Kidney (tissue), 11 donors: ENCODE results near the gene CELA3A. TPM values are rescaled to one million over a fixed set of nuclear protein-coding genes. Genes with fewer than 3 reads are reported as not detected.
"Not testable (repeated sequence)": the region's sequence is repeated elsewhere in the genome, so short reads cannot be mapped to it uniquely, and the experiment has no call there.

Source experiments
- DNase-seq, 5 donors: peaks; one replicate each; pipeline ENCODE4 v3.0.0-alpha.2; 2013 to 2020
- FAIRE-seq: peaks from 2 replicates; lab custom pipeline; 2012; peaks lifted over from hg19 to GRCh38; lab: Jason Lieb, UNC
- H3K27ac ChIP-seq, 2 donors: one replicate each; pipeline ENCODE4 v1.7.0; 2013; ENCODE audit warnings: low read depth in 2 of 2, low read length in 2 of 2, inconsistent platforms in 1 of 2
- H3K27me3 ChIP-seq: one replicate; pipeline ENCODE4 v1.7.1; 2013; ENCODE audit warnings: low read length, inconsistent platforms; ENCODE audit not compliant: control insufficient read depth, insufficient read depth
- H3K36me3 ChIP-seq, 3 donors: one replicate each; pipeline versions ENCODE4 v1.7.0 to v1.7.1; 2013; ENCODE audit warnings: low read length in 3 of 3, control low read depth in 1 of 3, inconsistent platforms in 1 of 3; ENCODE audit not compliant: insufficient read depth in 3 of 3, control insufficient read depth in 2 of 3
- H3K4me1 ChIP-seq, 3 donors: one replicate each; pipeline versions ENCODE4 v1.7.0 to v1.7.1; 2013; ENCODE audit warnings: low read length in 3 of 3, inconsistent platforms in 1 of 3, low read depth in 1 of 3; ENCODE audit not compliant: control insufficient read depth in 2 of 3, insufficient read depth in 2 of 3
- H3K4me3 ChIP-seq, 3 donors: one replicate each; pipeline versions ENCODE4 v1.7.0 to v1.8.1; 2013; ENCODE audit warnings: low read length in 3 of 3, control low read depth in 1 of 3, inconsistent platforms in 1 of 3
- H3K9ac ChIP-seq, 3 donors: one replicate each; pipeline versions ENCODE4 v1.7.0 to v1.7.1; 2013; ENCODE audit warnings: low read length in 3 of 3, control low read depth in 1 of 3, inconsistent platforms in 1 of 3
- H3K9me3 ChIP-seq, 3 donors: one replicate each; pipeline versions ENCODE4 v1.7.0 to v1.7.1; 2013; ENCODE audit warnings: low read length in 3 of 3, control low read depth in 1 of 3, inconsistent platforms in 1 of 3; ENCODE audit not compliant: control insufficient read depth in 2 of 3, insufficient read depth in 1 of 3
- intact Hi-C: fragments of 100-400 bp; cut with DNase I; formaldehyde crosslinking; loops from one replicate; pipeline ENCODE4 v1.11.1; 2022
- polyA plus RNA-seq: library from polyadenylated mRNA; stranded (reverse); fragments of 350-450 nt; fragmentation: Illumina TruSeq; extraction: RNeasy Lipid Tissue Mini Kit (QIAGEN cat#74804); gene quantifications from one replicate; pipeline ENCODE4 v1.2.3, GENCODE V29; 2014; ENCODE audit warnings: low read depth, low replicate concordance; ENCODE audit not compliant: insufficient read depth
- total RNA-seq: library from RNA; stranded (reverse); fragmentation: NEBNext Ultra II Directional; extraction: Animal tissue kit (Norgen Biotek cat#: 25700); gene quantifications from one replicate; pipeline ENCODE4 v1.2.1, GENCODE V29; 2021
- donor health status: control.
- donor health status: control.
- donor health status: DM: yes; HTN: yes; CAD: no.
- donor health status: Normal renal cell carcinoma (clear cell type).

CELA3A gene
- total and polyA plus RNA-seq, 2 donors from 2014 or later = not detected

GRCh38 chr1:21997891-21998623, 3.4 kb upstream of the CELA3A start:
- H3K4me3 ChIP-seq, H3K9ac ChIP-seq, H3K9me3 ChIP-seq, intact Hi-C loops, H3K27me3 ChIP-seq, H3K36me3 ChIP-seq, H3K4me1 ChIP-seq, FAIRE-seq, H3K27ac ChIP-seq: not testable (repeated sequence)
- DNase-seq = peak in 1 of 5 donors; percentile 27

GRCh38 chr1:21998624-21999294, 2.7 kb upstream of the CELA3A start:
- H3K27ac ChIP-seq, FAIRE-seq, intact Hi-C loops, H3K36me3 ChIP-seq, H3K9me3 ChIP-seq, H3K4me1 ChIP-seq, H3K4me3 ChIP-seq, H3K27me3 ChIP-seq, H3K9ac ChIP-seq: not testable (repeated sequence)
- peak in 1 of 5 donors; percentile 22 for DNase-seq

- peak in 1 of 5 donors; percentile 12 for DNase-seq
- H3K36me3 ChIP-seq = not testable (repeated sequence)
Observed at GRCh38 chr1:21999645-22000044, 1.8 kb upstream of the CELA3A start.

GRCh38 chr1:22002461-22002860, 1.0 kb downstream of the CELA3A start:
- H3K36me3 ChIP-seq, intact Hi-C loops, H3K27me3 ChIP-seq, H3K9ac ChIP-seq, FAIRE-seq, H3K9me3 ChIP-seq, H3K4me3 ChIP-seq, H3K27ac ChIP-seq, H3K4me1 ChIP-seq: not testable (repeated sequence)
- peak in 1 of 5 donors; percentile 22 for DNase-seq

More at GRCh38 chr1:21999645-22000044, 1.8 kb upstream of the CELA3A start:
- H3K9me3 ChIP-seq, H3K4me1 ChIP-seq, intact Hi-C loops, H3K27me3 ChIP-seq, FAIRE-seq, H3K4me3 ChIP-seq, H3K27ac ChIP-seq, H3K9ac ChIP-seq: not testable (repeated sequence)

GRCh38 chr1:22002875-22003274, 1.4 kb downstream of the CELA3A start:
- DNase-seq = peak in 1 of 5 donors; percentile 29
- H3K9me3 ChIP-seq, H3K9ac ChIP-seq, H3K27ac ChIP-seq, H3K4me3 ChIP-seq, H3K4me1 ChIP-seq, H3K27me3 ChIP-seq, H3K36me3 ChIP-seq, intact Hi-C loops, FAIRE-seq: not testable (repeated sequence)

GRCh38 chr1:22003959-22004358, 2.5 kb downstream of the CELA3A start:
- intact Hi-C loops, H3K4me3 ChIP-seq, FAIRE-seq, H3K27me3 ChIP-seq, H3K9ac ChIP-seq, H3K9me3 ChIP-seq, H3K27ac ChIP-seq, H3K36me3 ChIP-seq, DNase-seq, H3K4me1 ChIP-seq: not testable (repeated sequence)

GRCh38 chr1:22005261-22006149, 4.0 kb downstream of the CELA3A start:
- H3K36me3 ChIP-seq, H3K9me3 ChIP-seq, H3K4me3 ChIP-seq, H3K27ac ChIP-seq, H3K27me3 ChIP-seq, intact Hi-C loops, FAIRE-seq, H3K9ac ChIP-seq, H3K4me1 ChIP-seq: not testable (repeated sequence)
- peak in 3 of 5 donors; percentile 10 to 58 (median 32) for DNase-seq
